HK-2 (cell line): ENCODE data around the gene SLIT3.

Experiments used
- DNase-seq: peaks from one replicate; pipeline ENCODE4 v3.0.0-alpha.2; 2018; ENCODE audit not compliant: unreplicated experiment

The SLIT3 gene

GRCh38 chr5:169174923-169175322, 126.0 kb downstream of the SLIT3 start:
- DNase-seq: no peak

DNA sequence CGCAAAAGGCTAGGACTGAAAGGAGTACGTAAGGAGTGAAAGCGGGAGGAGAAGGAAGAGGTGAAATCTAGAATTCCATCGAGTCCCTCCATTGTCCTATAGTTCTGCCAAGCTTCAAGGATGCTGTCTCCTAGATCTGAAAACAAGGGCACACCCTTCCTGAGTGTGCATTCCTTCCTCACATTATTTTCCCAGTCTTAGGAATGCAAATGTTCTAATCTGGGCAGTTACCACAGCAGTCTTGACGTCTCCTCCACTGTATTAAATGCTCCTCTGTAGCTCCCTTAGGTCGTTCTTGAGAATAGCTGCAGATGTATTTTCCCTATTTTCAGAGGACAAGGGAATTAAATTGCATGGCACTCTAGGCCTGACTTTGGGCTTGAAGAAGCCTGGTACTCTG, 127.6 kb downstream of the SLIT3 start:
- DNase-seq: no peak

DNA sequence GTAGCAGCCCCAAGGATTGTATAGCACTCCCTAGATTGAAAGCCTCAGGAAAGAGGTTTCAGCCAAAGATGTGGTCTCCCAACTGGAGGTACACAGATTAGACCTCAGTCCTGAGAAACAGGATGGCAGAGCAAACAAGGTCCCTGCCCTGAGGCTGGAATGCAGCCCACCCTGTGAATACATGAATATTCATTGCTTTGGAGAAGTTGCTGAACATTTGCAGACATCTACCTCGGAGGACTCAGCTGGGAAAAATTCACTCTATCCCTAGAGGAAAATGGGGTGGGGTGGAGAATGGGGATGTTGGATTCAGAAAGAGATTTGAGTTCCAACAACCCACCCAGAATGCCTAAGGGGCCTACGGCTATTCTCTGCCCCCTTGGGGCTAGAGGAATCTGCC, 129.4 kb downstream of the SLIT3 start:
- no peak for DNase-seq

- no peak for DNase-seq
These were observed 131.2 kb downstream of the SLIT3 start for GRCh38 chr5:169169783-169170182.

DNA sequence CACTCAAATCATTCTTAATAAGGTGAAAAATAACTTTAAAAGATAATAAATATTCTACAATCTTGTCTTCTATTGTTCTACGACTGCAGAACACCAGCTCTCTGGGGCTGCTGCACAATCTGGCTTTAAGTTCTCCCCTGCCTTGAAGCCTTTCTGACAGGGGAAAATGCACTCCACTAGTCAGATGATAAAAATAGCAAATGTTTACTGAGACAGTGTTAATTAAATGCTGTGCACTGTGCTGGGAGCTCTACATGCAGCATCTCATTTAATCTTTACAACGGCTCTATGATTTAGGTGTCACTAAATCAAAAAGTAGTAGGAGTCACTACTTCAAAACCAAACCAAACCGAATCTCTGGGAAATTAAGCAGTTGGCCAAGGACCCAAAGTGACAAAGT, 132.7 kb downstream of the SLIT3 start:
- DNase-seq: no peak

- DNase-seq: no peak
These were observed 134.9 kb downstream of the SLIT3 start for GRCh38 chr5:169166078-169166477.

- no peak for DNase-seq
These were observed 135.9 kb downstream of the SLIT3 start for GRCh38 chr5:169165052-169165451.

GRCh38 chr5:169164481-169164925, 136.4 kb downstream of the SLIT3 start:
- DNase-seq: peak; percentile 34

DNA sequence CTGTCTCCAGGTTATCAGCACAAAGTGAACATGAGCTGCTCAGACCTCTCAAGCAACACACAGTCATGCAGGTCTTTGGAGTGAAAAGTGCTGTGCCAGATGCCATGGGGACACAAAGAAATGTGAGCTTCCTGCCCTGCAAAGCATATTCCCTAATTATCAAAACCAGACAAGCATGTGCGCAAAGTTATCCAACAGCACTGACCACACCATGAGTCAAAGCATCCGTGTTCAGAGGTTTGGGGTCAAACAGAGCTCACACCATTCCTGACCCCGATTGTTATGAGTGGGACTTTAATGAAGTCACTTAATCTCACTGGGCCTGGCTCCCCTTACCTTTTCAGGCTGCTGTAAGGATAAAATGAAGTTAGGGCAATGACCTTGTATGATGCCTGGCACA, 138.5 kb downstream of the SLIT3 start:
- DNase-seq: peak; percentile 12

DNA sequence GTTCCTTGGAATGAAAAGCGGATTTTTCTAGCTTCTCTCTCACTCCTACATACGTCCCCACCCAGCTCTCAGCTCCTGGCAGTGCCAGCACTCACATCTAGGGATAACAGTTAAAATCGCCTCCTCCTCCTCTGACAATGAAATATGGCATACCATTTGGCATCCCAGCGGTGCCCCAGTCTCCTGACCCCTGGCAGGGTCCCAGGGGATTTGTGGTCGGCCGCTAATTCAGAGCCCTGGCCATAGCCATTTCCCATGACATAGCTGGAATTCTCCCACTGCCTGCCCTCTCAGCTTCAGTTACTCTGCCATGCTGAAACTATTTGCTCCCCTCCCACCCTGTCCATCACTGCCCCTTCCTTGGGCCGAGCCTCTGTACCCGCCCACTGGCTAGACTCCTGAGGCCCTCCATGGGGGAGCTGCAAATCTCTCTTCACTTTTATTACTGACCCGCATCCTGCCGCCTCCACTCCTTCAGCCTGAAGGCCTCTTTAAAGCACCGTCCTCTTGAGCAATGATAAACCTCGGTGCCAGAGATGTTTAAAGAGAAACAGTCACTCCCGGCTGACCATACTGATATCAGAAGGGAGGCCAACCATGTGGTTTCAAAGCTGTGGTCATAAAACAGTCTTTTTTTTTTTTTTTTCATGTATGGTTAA, 139.8 kb downstream of the SLIT3 start:
- DNase-seq: peak; percentile 81

DNA sequence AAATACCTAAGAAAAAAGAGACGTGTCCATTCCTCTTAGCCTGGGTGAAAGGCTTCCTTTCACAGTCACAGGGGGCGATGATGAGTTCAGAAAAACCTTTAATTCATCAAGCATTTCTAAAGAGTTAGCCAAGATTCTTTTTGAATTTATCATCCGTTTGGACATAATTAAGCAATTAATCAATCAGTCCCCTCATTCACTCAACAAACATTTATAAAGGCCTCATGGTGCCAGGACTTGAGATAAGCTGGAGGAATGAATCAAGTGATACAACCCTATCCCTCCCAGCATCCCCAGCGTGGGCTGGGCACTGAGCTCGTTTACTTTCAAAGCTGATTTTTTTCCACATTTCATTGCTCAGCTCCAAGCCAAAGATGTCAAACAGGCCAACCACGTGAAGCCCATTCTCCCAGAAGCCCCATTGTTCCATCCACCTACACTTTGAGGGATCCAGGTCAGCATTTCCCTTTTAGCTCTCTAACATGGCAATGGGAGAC, 140.5 kb downstream of the SLIT3 start:
- no peak for DNase-seq

DNA sequence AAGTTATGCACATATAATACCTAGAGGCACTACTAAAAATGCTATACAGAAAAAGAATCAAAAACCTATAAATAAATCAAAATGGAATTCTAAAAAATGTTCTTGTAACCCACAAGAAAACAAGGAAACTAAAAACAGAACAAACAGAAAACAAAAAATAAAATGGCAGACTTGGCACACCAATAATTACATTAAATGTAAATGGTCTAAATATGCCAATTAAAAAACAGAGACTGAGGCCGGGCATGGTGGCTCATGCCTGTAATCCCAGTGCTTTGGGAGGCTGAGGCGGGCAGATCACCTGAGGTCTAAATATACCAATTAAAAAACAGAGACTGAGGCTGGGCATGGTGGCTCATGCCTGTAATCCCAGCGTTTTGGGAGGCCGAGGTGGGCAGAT, 142.2 kb downstream of the SLIT3 start:
- no peak for DNase-seq

DNA sequence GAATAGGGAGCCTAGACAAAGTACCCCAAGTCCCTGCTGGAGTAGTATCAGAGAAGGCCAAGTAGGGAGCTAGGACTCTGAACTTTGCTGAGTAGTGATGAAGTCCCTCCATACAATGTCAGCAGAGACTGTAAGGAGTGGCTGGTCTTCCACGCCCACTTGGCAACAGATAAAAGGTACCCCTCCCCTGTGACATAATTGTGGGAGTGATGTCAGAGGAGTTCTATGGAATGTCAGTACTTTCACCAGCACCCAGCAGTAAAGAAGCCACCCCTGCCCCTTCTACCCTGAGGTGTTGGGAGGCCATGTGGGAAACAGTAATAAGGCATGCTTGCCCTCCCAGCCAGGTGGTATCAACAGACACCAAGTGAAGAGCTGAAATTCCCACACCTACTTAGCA, 143.9 kb downstream of the SLIT3 start:
- no peak for DNase-seq

GRCh38 chr5:169154679-169155078, 146.3 kb downstream of the SLIT3 start:
- no peak for DNase-seq

DNA sequence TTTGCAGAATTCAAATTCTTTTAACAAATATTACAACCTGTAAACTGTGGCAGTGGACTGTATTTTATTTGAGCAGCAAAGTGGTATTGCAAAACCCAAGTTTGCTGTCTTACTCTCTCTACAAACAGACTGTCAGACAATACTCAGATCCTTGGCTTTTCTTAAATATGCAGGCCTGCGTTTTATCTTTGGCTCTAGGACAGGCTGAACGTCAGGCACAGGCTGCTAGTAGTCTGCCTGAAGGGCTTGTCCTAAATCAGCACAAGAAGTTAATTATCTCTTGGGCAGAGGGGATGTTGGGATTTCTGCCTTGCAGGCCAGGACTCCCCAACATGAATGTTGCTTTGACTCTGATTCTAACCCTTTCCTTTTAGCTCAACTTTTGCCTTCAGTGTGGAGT, 147.5 kb downstream of the SLIT3 start:
- no peak for DNase-seq

DNA sequence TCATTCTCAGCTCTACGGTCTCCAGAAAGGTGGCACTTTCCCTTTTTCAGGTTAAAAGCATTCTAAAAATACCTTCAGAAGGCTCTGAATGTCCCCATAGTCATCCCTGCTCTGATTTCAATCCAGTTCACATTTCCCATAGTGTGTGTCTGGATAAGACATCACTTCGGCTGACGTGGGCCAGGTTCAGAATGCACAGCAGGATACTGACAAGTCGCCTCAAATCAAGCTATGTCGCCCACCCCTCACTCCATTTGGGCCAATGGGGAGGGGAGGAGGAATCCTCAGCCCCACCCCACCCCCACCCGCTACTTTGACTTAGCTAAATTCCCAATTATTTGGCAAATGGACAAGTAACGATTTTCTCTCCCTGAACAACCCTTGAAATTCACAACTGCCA, 148.0 kb downstream of the SLIT3 start:
- DNase-seq: no peak

GRCh38 chr5:169152453-169152852, 148.5 kb downstream of the SLIT3 start:
- DNase-seq: no peak

- no peak for DNase-seq
These were observed 149.7 kb downstream of the SLIT3 start for GRCh38 chr5:169151051-169151805.

GRCh38 chr5:169150108-169150507, 150.8 kb downstream of the SLIT3 start:
- no peak for DNase-seq

- no peak for DNase-seq
These were observed 151.6 kb downstream of the SLIT3 start for GRCh38 chr5:169149317-169149716.

DNA sequence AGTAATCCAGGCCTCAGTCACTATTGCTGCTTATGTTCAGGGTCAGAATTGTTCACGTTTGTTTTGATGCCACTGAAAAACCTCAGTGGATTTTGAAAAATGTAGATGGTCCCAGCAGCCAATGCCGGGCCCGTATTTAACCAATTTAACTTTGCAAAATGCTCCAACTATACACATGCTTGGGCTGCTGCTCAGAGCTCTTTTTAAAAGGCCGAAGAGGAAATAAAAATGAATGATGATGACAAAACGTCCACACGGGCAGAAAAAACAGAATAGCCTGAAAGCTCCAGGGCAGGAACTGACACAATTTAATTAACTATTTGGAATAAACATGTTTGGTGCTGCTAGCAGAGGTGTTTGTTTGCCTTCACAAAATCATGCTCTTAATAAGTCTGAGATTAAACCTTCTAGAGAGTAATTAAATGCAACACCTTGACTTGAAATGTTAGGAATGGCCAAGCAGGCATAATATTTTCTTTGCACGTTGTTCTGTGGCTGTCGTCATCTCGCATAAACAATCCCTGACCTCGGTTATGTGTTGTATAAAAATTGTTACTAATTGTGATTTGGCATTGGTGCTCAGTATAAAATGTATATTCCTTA, 152.7 kb downstream of the SLIT3 start:
- DNase-seq: no peak

GRCh38 chr5:169147534-169147933, 153.4 kb downstream of the SLIT3 start:
- DNase-seq: no peak

DNA sequence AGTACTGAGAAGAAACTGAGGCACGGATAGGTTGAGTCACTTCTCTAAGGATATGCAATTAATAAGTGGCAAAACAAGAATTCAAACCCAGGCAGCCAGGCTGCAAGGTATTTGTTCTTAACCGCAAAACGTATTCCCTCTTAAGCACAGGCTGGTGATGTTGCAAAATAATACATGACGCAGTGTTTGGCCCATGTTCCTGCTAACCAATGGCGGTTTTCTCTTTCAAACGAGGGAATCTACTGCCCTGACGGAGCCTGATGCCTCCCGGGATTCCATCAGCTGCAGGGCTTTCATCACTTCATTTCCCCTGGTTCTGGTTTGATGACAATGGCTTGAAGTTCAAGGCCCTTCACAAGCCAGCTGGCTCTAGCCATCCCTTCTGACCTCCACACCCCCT, 154.8 kb downstream of the SLIT3 start:
- no peak for DNase-seq
